ENCODE measurements around the gene HS3ST5. TPM values are rescaled to one million over a fixed set of nuclear protein-coding genes. Genes with fewer than 3 reads are reported as not detected.

Gene HS3ST5
- total RNA-seq, 1 experiment from 2014 or later = 14.4 TPM

GRCh38 chr6:114364301-114364700, 21.5 kb upstream of the HS3ST5 start:
- Histone ChIP-seq H3K27me3 (ENCODE audit: insufficient read depth, low read length) (no peaks in the 10 kb centered on the region), H3K9ac (ENCODE audit: extremely low read depth, insufficient read length, low read length) (no peak overlapping the region), H3K14ac (ENCODE audit: insufficient read depth, low read length) (no peak overlapping the region), H3T11ph (ENCODE audit: low read length) (no peak overlapping the region), H2AK5ac (ENCODE audit: insufficient read length, low read length) (no peak overlapping the region), H2BK15ac (ENCODE audit: low read depth, low read length) (no peak overlapping the region), H3K56ac (ENCODE audit: insufficient read length, low read depth, low read length) (no peak overlapping the region), H3K4me1 (ENCODE audit: insufficient read depth, low read length) (peaks cover 12% of the 10 kb centered on the region; the same call in 1 of the 2 replicates), H3K23me2 (ENCODE audit: insufficient read length, low read depth, low read length, poor library complexity, severe bottlenecking) (no peaks in the 10 kb centered on the region), H4K8ac (replicated peaks; ENCODE audit: insufficient read length, low read depth, low read length) (no peak overlapping the region), H2BK5ac (ENCODE audit: insufficient read length, low read length) (no peak overlapping the region), H3K4me2 (ENCODE audit: insufficient read depth, insufficient read length, low read length) (no peak overlapping the region), H3K27ac (ENCODE audit: insufficient read length, low read depth, low read length) (peak overlapping the region; percentile 51), H2BK12ac (ENCODE audit: insufficient read length, low read depth, low read length) (no peak overlapping the region), H2BK120ac (ENCODE audit: low read depth, low read length, poor library complexity, severe bottlenecking) (peak overlapping the region; percentile 6), H3K79me2 (ENCODE audit: insufficient read depth, low read length) (no peaks in the 10 kb centered on the region), H3K4ac (ENCODE audit: low read depth, low read length) (no peak overlapping the region), H4K20me1 (ENCODE audit: control insufficient read depth, insufficient read depth, insufficient read length) (no peaks in the 10 kb centered on the region), H3K9me3 (ENCODE audit: control insufficient read depth, low read depth, low read length) (no peaks in the 10 kb centered on the region), H2AFZ (ENCODE audit: low read length) (no peak overlapping the region), H3K79me1 (ENCODE audit: insufficient read depth, low read depth, low read length, poor library complexity, severe bottlenecking) (no peaks in the 10 kb centered on the region), H3K23ac (ENCODE audit: insufficient read length, low read depth, low read length) (no peak overlapping the region), H3K18ac (ENCODE audit: insufficient read length, low read depth, low read length) (no peak overlapping the region), H2BK20ac (ENCODE audit: low read depth, low read length, poor library complexity, severe bottlenecking) (no peak overlapping the region), H4K5ac (ENCODE audit: insufficient read length, low read depth, low read length) (no peak overlapping the region), H4K91ac (ENCODE audit: insufficient read length, low read depth, low read length) (no peak overlapping the region)
- H3K27me3 Mint-ChIP-seq (ENCODE audit: low read depth) = no peaks in the 10 kb centered on the region
- peaks cover 0 to 5% (median 0%) of the 10 kb centered on the region in 3 experiments; a peak in 1 of 7 replicates for H3K36me3 Mint-ChIP-seq (ENCODE audit: insufficient read depth in 1 of 3, low read depth in 3 of 3)
- H3K27ac Mint-ChIP-seq = peak overlapping the region; percentile 22 to 98 (median 97); a peak in 5 of 7 replicates
- no peak overlapping the region for H3K4me3 Mint-ChIP-seq
- peak; percentile 38 for DNase-seq
- peaks cover 66 to 68% of the 10 kb centered on the region in 2 experiments for H3K4me1 Mint-ChIP-seq
- WGBS (ENCODE audit: extremely low coverage, insufficient read length, low lambda C conversion rate) = no CpG with 5 or more reads among the region's 1 CpG
- no peak for TF ChIP-seq CTCF (conservative IDR thresholded peaks at IDR 0.05)
- no peaks in the 10 kb centered on the region for H3K9me3 Mint-ChIP-seq
